HCT116 (cell line): ENCODE results near the gene TRPM7.

ENCODE experiments used
- CTCF ChIP-seq, 3 experiments: fragments of 200-600 bp in 1 of 3; sonication (generic) in 1 of 3; IDR thresholded peaks in 2 of 3; conservative IDR thresholded peaks in 1 of 3; 2 replicates each; pipeline ENCODE4 v1.5.1; 2012 to 2017; ENCODE audit warnings: low read depth in 2 of 3, low read length in 2 of 3, antibody characterized with exemption in 1 of 3, borderline replicate concordance in 1 of 3, control low read depth in 1 of 3, mild to moderate bottlenecking in 1 of 3, mixed read lengths in 1 of 3, mixed run types in 1 of 3, moderate library complexity in 1 of 3; ENCODE audit not compliant: insufficient read depth in 1 of 3
- EZH2 ChIP-seq: fragments of 200-600 bp; sonication (generic); IDR thresholded peaks from 2 replicates; pipeline ENCODE4 v1.6.1; 2017; ENCODE audit warnings: antibody characterized with exemption, mixed run types
- MAX ChIP-seq: IDR thresholded peaks from 2 replicates; pipeline ENCODE4 v1.6.1; 2012
- POLR2A ChIP-seq: IDR thresholded peaks from 2 replicates; pipeline ENCODE4 v1.7.0; 2011; ENCODE audit warnings: borderline replicate concordance; ENCODE audit not compliant: insufficient read depth, insufficient read length; ENCODE audit errors: extremely low read depth
- POLR2AphosphoS5 ChIP-seq: IDR thresholded peaks from 2 replicates; pipeline ENCODE4 v1.6.1; 2011; ENCODE audit warnings: mild to moderate bottlenecking, low read depth, low read length, moderate library complexity
- REST ChIP-seq: IDR thresholded peaks from 2 replicates; pipeline ENCODE4 v1.6.1; 2012; ENCODE audit warnings: low read depth

GRCh38 chr15:50641318-50641717 lies 45.3 kb downstream of the TRPM7 start:
- no peak for TF ChIP-seq CTCF (IDR thresholded peaks at IDR 0.05 in 2 of 3, conservative IDR thresholded peaks at IDR 0.05 in 1 of 3; ENCODE audit: borderline replicate concordance in 1 of 3, insufficient read depth in 1 of 3, low read depth in 2 of 3, low read length in 2 of 3)
- no peak for TF ChIP-seq MAX
- TF ChIP-seq POLR2AphosphoS5: no peak
- TF ChIP-seq EZH2: no peak
- TF ChIP-seq REST: no peak
- no peak for TF ChIP-seq POLR2A
